H9 (cell line): ENCODE data around the gene DPP6. TPM values are rescaled to one million over a fixed set of nuclear protein-coding genes. Genes with fewer than 3 reads are reported as not detected.

Source experiments
- DNase-seq: peaks from one replicate; pipeline ENCODE4 v3.0.0-alpha.2; 2017
- H2AFZ ChIP-seq: one replicate; pipeline ENCODE4 v1.6.1; 2013; ENCODE audit warnings: mild to moderate bottlenecking, low read length, control low read depth, moderate library complexity
- H2AK5ac ChIP-seq: 2 replicates; pipeline ENCODE4 v1.6.1; 2013; ENCODE audit warnings: low read length, control low read depth, mixed read lengths; ENCODE audit not compliant: insufficient read length
- H2BK120ac ChIP-seq: one replicate; pipeline ENCODE4 v1.6.1; 2013; ENCODE audit warnings: low read depth, mild to moderate bottlenecking, low read length, control low read depth, inconsistent platforms; ENCODE audit not compliant: poor library complexity, severe bottlenecking
- H2BK12ac ChIP-seq: 2 replicates; pipeline ENCODE4 v1.6.1; 2013; ENCODE audit warnings: low read length, control low read depth, mixed read lengths, low read depth; ENCODE audit not compliant: insufficient read length
- H2BK15ac ChIP-seq: 2 replicates; pipeline ENCODE4 v1.6.1; 2013; ENCODE audit warnings: low read depth, low read length, control low read depth
- H2BK20ac ChIP-seq: one replicate; pipeline ENCODE4 v1.6.1; 2013; ENCODE audit warnings: low read depth, mild to moderate bottlenecking, low read length, control low read depth, inconsistent platforms; ENCODE audit not compliant: poor library complexity, severe bottlenecking
- H2BK5ac ChIP-seq: 2 replicates; pipeline ENCODE4 v1.6.1; 2013; ENCODE audit warnings: low read length, control low read depth, mixed read lengths; ENCODE audit not compliant: insufficient read length
- H3K14ac ChIP-seq: 2 replicates; pipeline ENCODE4 v1.6.1; 2013; ENCODE audit warnings: low read length, control low read depth; ENCODE audit not compliant: insufficient read depth
- H3K18ac ChIP-seq: 2 replicates; pipeline ENCODE4 v1.6.1; 2013; ENCODE audit warnings: low read depth, mild to moderate bottlenecking, mixed read lengths, low read length, control low read depth; ENCODE audit not compliant: insufficient read length
- H3K23ac ChIP-seq: 2 replicates; pipeline ENCODE4 v1.6.1; 2013; ENCODE audit warnings: low read length, control low read depth, mixed read lengths, low read depth; ENCODE audit not compliant: insufficient read length
- H3K23me2 ChIP-seq: 2 replicates; pipeline ENCODE4 v1.6.1; 2013; ENCODE audit warnings: low read depth, mild to moderate bottlenecking, mixed read lengths, low read length, control low read depth; ENCODE audit not compliant: insufficient read length, poor library complexity, severe bottlenecking
- H3K27ac ChIP-seq: 2 replicates; pipeline ENCODE4 v1.5.1; 2013; ENCODE audit warnings: low read length, control low read depth, mixed read lengths, low read depth; ENCODE audit not compliant: insufficient read length
- H3K27me3 ChIP-seq: 2 replicates; pipeline ENCODE4 v1.6.1; 2013; ENCODE audit warnings: low read length, control low read depth, inconsistent platforms; ENCODE audit not compliant: insufficient read depth
- H3K4ac ChIP-seq: 2 replicates; pipeline ENCODE4 v1.6.1; 2013; ENCODE audit warnings: low read depth, mild to moderate bottlenecking, control low read depth, inconsistent platforms, low read length, moderate library complexity
- H3K4me1 ChIP-seq: 2 replicates; pipeline ENCODE4 v1.6.1; 2013; ENCODE audit warnings: low read length, control low read depth, inconsistent platforms; ENCODE audit not compliant: insufficient read depth
- H3K4me2 ChIP-seq: 2 replicates; pipeline ENCODE4 v1.6.1; 2013; ENCODE audit warnings: low read length, control low read depth, mixed read lengths; ENCODE audit not compliant: insufficient read length, insufficient read depth
- H3K56ac ChIP-seq: 2 replicates; pipeline ENCODE4 v1.6.1; 2013; ENCODE audit warnings: low read depth, mild to moderate bottlenecking, mixed read lengths, low read length, control low read depth; ENCODE audit not compliant: insufficient read length
- H3K79me1 ChIP-seq: 2 replicates; pipeline ENCODE4 v1.6.1; 2013; ENCODE audit warnings: low read depth, mild to moderate bottlenecking, moderate library complexity, low read length, control low read depth, inconsistent platforms; ENCODE audit not compliant: insufficient read depth, poor library complexity, severe bottlenecking
- H3K79me2 ChIP-seq: 2 replicates; pipeline ENCODE4 v1.6.1; 2013; ENCODE audit warnings: low read length, control low read depth, inconsistent platforms; ENCODE audit not compliant: insufficient read depth
- H3K9ac ChIP-seq: 2 replicates; pipeline ENCODE4 v1.6.1; 2013; ENCODE audit warnings: low read length, control low read depth, mixed read lengths; ENCODE audit not compliant: insufficient read length; ENCODE audit errors: extremely low read depth
- H3K9me3 ChIP-seq: one replicate; pipeline ENCODE4 v1.6.1; 2013; ENCODE audit warnings: low read depth, low read length, inconsistent platforms; ENCODE audit not compliant: control insufficient read depth
- H3T11ph ChIP-seq: one replicate; pipeline ENCODE4 v1.6.1; 2013; ENCODE audit warnings: mild to moderate bottlenecking, low read length, control low read depth, inconsistent platforms
- H4K20me1 ChIP-seq: one replicate; pipeline ENCODE4 v1.6.1; 2013; ENCODE audit not compliant: control insufficient read depth, insufficient read length, insufficient read depth
- H4K5ac ChIP-seq: 2 replicates; pipeline ENCODE4 v1.6.1; 2013; ENCODE audit warnings: low read depth, mild to moderate bottlenecking, mixed read lengths, low read length, control low read depth; ENCODE audit not compliant: insufficient read length
- H4K8ac ChIP-seq: replicated peaks from 2 replicates; pipeline ENCODE4 v1.6.1; 2013; ENCODE audit warnings: low read length, control low read depth, mixed read lengths, low read depth; ENCODE audit not compliant: insufficient read length
- H4K91ac ChIP-seq: 2 replicates; pipeline ENCODE4 v1.6.1; 2013; ENCODE audit warnings: low read depth, mild to moderate bottlenecking, moderate library complexity, mixed read lengths, low read length, control low read depth; ENCODE audit not compliant: insufficient read length
- H3K27ac Mint-ChIP-seq, 3 experiments: 2 replicates in 2 of 3; 3 replicates in 1 of 3; pipeline ENCODE4 v1.8.0; 2020 to 2021; ENCODE audit warnings: mixed read lengths in 3 of 3, mild to moderate bottlenecking in 1 of 3, moderate library complexity in 1 of 3
- H3K27me3 Mint-ChIP-seq: 2 replicates; pipeline ENCODE4 v1.8.0; 2021; ENCODE audit warnings: low read depth, mild to moderate bottlenecking, moderate library complexity, mixed read lengths
- H3K36me3 Mint-ChIP-seq, 3 experiments: 2 replicates in 2 of 3; 3 replicates in 1 of 3; pipeline ENCODE4 v1.8.0; 2020 to 2021; ENCODE audit warnings: low read depth in 3 of 3, mixed read lengths in 3 of 3; ENCODE audit not compliant: insufficient read depth in 1 of 3
- H3K4me1 Mint-ChIP-seq, 2 experiments: 2 replicates each; pipeline ENCODE4 v1.8.0; 2020; ENCODE audit warnings: mixed read lengths in 2 of 2
- H3K4me3 Mint-ChIP-seq, 2 experiments: 2 replicates in 1 of 2; 3 replicates in 1 of 2; pipeline ENCODE4 v1.8.0; 2020 to 2021; ENCODE audit warnings: mild to moderate bottlenecking in 2 of 2, mixed read lengths in 2 of 2, moderate library complexity in 1 of 2
- H3K9me3 Mint-ChIP-seq, 2 experiments: 2 replicates in 1 of 2; 3 replicates in 1 of 2; pipeline ENCODE4 v1.8.0; 2020; ENCODE audit warnings: mild to moderate bottlenecking in 2 of 2, mixed read lengths in 2 of 2, moderate library complexity in 1 of 2
- CTCF ChIP-seq: fragments of 200-600 bp; sonication (generic); conservative IDR thresholded peaks from 3 replicates; pipeline ENCODE4 v1.8.0; 2021; ENCODE audit warnings: antibody characterized with exemption, mild to moderate bottlenecking
- WGBS: extraction: QIAGEN DNeasy Blood & Tissue Kit; methylation state at CpG from one replicate; pipeline ENCODE4 v1.1.7; 2013; ENCODE audit warnings: missing lambda C conversion rate, low lambda C conversion rate, mixed read lengths; ENCODE audit not compliant: insufficient read length; ENCODE audit errors: extremely low coverage; 5-methylcytosine and 5-hydroxymethylcytosine counted together
- total RNA-seq: library from RNA; stranded (reverse); gene quantifications from 2 replicates; pipeline ENCODE4 v1.2.1, GENCODE V29; 2021

DPP6 gene
- total RNA-seq, 1 experiment from 2014 or later, result 4.5 TPM

GRCh38 chr7:154721086-154721485 is 668.9 kb downstream of the DPP6 start:
- 0 out of 4 replicates have a peak, but pooled peaks cover 0 to 2% of the 10 kb centered on the region in 2 experiments for H3K4me1 Mint-ChIP-seq
- Histone ChIP-seq H3T11ph (no peak overlapping the region), H3K79me2 (no peaks in the 10 kb centered on the region), H2BK120ac (no peak overlapping the region), H3K23me2 (no peaks in the 10 kb centered on the region), H3K9ac (no peak overlapping the region), H4K91ac (no peak overlapping the region), H3K4ac (no peak overlapping the region), H3K23ac (no peak overlapping the region), H3K27me3 (no peaks in the 10 kb centered on the region), H3K14ac (no peak overlapping the region), H2AFZ (no peak overlapping the region), H2BK20ac (no peak overlapping the region), H4K8ac (no peak overlapping the region), H3K4me1 (no peaks in the 10 kb centered on the region; the same call in 1 of the 2 replicates), H2BK12ac (no peak overlapping the region), H3K79me1 (no peaks in the 10 kb centered on the region), H2AK5ac (no peak overlapping the region), H4K5ac (no peak overlapping the region), H3K27ac (no peak overlapping the region), H3K18ac (no peak overlapping the region), H3K9me3 (peaks cover 5% of the 10 kb centered on the region), H3K56ac (no peak overlapping the region), H2BK15ac (no peak overlapping the region), H3K4me2 (no peak overlapping the region), H4K20me1 (no peaks in the 10 kb centered on the region), H2BK5ac (no peak overlapping the region)
- peaks cover 45 to 54% of the 10 kb centered on the region in 2 experiments for H3K9me3 Mint-ChIP-seq
- no peak overlapping the region for H3K4me3 Mint-ChIP-seq
- peaks cover 3% of the 10 kb centered on the region for H3K27me3 Mint-ChIP-seq
- no peak for DNase-seq
- TF ChIP-seq CTCF, result no peak
- H3K36me3 Mint-ChIP-seq, result peaks cover 7 to 11% (median 9%) of the 10 kb centered on the region in 3 experiments; a peak in 6 of 7 replicates
- no CpG with 5 or more reads among the region's 7 CpGs for WGBS
- no peak overlapping the region for H3K27ac Mint-ChIP-seq
